GM19397 (cell line): Measurements from ENCODE around the gene INSM1.

Source experiments
- ATAC-seq: cut with Tn5 transposase; IDR thresholded peaks from one replicate; pipeline ENCODE4 v1.9.1; 2021; ENCODE audit warnings: mild to moderate bottlenecking, moderate library complexity; ENCODE audit not compliant: unreplicated experiment

The INSM1 gene

DNA sequence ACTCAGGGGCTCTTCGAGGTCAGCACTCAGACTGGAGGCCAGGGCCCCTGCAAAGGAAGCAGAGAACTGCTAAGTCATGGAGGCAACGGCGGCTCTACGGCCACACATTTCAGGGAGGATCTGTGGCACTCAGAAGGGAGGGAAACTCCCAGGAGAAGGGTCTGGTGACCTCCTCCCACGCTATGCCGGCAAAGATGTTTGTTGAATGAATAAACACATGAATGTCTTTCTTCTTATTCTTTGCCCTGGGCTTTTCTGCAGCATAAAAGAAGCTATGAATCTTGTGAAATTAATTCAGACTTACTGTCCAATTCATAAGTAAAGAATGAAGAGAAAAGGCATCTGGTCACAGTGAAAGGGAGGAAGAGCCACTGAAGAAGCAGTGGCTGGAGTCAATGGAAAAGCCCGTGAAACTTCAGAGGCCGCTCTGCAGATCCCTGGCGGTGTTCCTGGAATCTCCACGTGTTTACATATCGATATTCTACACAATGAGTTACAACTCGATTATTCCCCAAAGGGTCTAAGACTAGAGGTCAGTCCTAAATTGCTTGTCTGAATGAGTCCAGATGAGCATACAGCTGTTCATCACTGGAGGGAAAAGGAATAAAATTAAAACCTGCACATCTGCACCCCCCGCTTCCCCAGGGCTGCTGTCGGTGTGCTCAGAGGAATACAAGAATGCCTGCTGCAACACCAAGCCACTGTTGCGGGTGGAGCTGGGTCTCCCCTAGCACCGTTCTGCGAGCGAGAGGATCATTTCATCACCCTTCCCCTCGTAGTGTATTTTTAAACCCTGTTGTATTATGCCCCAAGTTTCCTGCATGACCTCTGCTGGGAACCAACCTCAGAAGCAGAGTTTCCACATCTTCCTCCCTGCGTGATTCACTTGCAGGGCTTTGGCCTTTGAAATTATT, 25.6 kb downstream of the INSM1 start:
- no peak for ATAC-seq

DNA sequence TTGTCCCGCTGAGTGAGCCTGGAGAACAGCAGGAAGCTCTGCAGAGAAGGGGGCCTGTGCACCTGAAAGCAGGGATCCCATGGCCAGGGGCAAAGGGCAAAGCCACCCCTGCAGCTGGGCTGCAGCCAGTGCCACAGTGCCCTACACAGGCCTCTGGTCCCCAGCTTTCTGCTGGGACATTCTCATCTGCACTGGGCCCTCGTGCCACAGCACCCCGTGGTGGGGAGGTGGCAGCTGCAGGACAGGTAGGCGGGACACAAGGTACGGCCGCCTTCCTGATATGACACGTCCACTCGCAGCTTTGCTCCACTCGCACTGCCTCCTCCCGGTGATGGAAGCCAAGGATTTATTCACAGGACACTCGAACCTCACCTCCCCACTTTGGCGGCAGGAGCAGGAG, 27.2 kb downstream of the INSM1 start:
- no peak for ATAC-seq

DNA sequence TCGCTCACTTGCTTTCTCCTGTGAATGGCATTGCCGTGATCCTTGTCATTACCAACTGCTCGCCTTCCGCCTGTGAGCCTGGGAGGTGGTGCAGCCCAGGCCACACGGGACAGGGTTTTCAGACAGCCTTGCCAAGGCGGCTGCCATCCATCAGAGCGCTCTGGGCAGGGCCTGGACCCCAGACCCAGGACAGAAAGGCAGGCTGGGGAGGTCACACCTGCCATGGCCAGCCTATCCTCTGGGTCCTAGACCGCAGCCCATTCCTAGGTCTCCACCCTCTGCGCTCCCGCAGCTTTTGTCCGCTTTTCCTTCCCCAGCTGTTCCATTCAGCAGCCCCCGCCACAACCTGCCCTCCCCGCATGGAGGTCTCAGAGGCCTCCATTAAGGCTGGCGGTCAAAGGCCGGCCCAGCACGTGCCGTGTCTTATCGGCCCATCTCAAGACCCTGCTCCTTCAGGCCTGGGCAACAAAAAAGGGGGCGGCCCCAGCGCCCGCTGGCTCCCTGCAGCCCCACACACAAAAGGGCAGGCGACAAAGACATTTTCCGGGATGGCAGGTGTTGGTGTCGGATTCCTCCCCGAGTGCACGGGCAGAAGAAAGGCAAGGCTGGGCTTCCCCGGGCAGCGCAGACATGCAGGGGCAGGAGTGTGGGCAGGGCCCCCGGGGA, 28.1 kb downstream of the INSM1 start:
- ATAC-seq, result no peak

DNA sequence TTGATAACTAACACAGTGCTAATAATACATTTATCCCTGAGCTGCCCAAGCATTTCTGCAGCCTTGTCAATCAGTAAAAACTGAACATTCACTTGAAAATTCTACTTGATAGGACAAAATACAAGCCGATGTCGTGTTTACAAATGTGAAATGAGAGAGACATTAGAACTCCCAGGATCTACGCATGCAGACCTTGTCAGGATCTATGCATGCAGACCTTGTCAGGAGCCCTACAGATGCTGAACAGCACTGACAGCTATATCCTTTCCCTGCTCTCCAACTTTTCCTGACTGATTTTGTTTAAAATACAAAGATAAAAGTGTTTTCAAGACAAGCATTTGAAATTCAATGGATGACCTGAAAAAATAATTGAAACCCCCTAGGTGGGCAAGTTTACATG, 28.9 kb downstream of the INSM1 start:
- ATAC-seq, result no peak

DNA sequence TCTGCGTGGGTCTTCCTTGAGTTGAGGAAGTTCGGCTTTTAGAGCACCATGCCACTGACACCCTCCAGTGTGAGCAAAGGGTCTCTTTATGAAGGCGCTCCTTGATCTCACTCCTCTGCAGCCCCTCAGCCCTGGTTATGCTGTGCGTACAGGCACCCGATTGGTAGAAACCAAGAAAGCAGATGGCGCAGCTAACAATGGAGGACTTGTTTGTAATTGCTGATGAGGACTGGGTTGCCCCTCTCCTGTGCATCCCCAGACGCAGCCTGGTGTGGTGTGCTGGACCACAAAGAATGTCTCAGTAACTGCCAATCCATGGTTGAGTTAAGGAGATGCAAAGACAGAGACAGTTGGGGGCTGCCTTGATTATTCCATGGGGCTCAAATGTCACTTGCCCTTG, 30.2 kb downstream of the INSM1 start:
- no peak for ATAC-seq

DNA sequence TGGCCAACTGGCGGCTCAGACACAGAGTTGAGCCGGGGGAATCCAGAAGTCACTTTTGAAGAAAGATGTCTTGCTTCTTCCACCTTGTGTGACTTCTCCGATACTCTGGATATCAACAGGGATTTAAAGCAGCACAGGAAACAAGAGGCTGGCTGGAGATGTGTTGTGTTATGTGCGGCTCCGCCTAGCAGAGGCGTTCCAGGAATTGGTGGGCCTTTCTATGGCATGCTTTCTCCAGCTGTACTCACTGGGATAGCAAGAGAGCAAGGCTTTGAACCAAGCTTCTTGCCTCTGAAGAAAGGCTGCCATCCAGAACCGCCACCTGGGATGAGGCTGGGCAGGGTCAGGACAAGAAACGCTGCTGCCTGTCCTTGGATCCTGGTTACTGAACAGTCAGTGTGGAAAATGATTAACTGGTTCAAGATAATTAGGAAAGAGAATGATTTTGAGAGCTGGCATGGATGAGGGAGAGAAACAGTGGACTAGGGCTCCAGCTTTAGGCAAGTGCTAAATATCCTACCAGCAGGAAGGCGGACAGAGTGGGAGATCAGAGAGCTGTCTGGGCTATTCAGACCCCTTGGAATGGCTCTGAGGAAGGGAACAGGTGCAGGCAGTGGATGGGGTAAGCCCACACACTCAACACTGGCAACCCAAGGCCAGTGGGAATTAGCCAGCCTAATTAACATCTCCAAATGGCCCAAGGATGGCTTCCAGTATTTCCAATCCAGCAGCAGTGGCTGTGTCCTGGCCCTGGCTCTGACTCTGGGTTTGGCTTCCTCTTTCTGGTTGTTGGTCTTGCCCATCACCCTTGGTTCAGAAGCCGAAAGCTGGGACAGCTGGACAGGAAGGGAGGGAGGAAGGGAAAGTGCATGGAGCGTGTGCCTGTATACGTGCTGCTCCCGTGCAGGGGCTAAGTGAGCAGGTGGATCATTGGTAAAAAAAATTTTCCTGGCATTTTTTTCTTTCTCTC, 31.9 kb downstream of the INSM1 start:
- ATAC-seq, result no peak

DNA sequence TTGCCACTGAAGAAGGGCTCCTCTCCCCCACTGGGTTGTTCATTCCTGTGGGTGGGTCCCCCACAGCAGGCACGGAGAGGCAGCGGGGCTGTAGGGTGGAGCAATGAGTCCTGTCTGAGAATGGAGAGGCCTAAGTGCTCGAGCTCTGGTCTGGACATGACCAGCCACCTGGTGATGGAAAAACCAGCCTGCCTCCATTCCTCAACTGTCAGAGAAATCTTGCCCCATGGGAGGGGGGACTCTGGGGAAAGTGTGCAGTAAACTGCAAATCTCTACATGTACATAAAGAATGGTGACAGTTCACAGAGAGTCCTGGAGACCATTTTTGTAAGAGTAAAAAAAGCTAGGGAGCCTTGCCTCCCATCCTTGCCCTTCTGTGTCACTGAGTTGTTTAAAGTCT, 34.1 kb downstream of the INSM1 start:
- ATAC-seq, result no peak

DNA sequence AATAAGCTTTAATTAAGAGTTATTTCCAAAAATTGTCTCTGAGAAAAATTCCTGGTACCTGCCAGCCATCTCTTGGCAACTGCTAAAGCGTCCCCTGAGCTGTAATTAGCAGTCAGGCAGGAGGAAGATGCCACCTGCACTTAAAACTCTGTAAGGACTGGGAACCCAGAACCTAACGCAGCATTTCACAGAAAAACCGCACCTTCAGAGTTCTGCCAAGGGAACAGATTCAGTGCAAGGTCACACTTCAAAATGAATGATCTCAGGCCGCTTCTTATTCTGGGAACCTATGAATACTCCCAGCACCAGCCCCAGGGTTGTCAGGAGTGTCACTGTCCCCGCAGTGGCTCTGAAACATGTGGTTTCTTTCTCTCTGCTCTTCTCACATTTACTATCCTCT, 36.7 kb downstream of the INSM1 start:
- no peak for ATAC-seq

DNA sequence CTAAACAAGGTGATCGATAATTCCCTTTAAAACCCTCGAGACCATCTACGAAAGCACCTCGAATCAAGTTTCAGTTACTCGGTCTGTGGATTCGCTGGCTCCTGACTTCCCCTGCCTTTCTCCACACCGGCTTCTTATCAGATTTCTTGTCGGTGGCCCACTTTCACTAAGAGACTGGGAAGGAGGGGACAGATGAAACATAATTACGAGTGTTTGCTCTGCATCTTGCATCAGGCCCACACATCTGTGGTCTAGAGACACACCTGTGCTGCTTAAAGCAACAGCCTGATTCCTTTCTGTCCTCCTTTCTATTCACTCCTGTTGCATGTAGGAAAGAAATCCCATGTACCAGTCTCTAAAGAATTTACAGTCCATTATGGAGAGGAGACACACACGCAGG, 37.7 kb downstream of the INSM1 start:
- ATAC-seq, result no peak

DNA sequence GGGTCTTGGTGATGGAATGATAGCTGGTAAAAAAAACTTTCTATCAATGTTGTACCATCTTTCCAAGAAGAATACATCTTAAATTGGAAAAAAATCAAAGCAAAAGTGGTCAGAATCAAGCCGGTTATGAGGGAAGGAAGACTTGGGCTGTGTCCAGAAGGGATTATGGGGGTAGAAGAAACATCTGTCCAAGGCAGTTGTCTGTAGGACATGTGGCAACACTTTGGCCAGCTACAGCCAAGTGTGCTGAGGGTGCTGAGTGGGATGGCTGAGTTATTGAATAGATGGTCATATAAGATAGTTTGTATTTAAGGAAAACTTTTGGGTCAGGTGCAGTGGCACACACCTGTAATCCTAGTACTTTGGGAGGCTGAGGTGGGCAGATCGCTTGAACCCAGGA, 38.4 kb downstream of the INSM1 start:
- ATAC-seq, result no peak

DNA sequence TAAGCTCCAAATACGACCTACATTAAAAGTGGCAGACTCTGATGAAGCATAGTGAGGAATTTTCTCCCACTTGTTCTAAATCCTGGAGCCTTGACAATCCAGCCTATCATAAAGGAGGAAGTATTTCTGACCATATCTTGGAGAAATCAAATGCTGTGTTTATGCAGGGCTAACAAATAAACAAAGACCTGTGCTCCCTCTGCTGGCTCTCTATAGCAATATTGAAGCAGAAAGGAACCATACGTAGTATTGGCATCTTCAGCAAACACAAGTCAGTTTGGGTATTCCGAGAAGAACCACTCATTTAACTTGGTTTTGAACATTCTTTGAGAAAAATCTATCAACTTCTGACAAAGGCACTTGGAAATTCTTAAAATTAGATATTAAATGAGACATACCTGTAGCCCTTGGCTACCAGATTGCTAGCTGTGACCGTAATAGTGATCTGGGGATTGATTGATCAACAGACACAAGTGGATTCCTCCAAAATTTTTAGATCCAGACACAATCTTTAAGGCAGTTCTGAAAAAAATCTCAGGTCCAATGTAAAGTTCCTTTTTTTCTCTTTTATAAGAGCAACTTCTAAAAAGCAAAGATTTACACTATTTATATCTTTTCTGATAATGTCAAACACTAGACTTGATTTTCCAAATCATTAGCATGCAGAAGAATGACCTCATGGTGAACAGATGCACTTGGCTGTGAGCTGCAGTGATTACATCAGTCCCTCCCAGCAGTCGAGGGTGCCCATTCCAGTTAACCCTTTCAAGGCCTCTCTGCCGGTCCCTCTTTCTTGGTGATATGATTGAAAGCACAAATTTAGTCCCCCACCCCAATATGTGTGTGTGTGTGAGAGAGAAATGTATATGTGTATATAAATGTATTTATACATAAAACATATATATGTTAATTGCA, 40.2 kb downstream of the INSM1 start:
- ATAC-seq, result no peak

DNA sequence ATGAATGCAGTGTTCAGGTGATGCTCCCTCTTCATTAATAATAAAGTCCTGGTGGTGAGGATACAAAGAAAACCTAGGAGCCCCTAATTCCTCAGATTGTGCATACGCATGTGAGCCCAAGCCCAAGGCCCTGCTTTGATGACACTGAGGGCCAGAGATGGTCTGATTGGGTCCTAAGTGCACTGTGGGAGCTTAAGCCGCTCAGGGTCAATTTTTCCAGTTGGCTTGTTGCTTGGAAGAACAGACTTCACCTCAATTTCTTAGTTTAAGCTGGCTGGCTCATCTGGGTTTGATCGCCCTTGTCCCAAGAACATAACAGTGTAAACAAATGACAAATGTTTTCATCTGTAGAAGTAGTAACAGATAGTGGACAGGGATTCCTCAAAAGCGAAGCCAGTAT, 41.4 kb downstream of the INSM1 start:
- no peak for ATAC-seq

DNA sequence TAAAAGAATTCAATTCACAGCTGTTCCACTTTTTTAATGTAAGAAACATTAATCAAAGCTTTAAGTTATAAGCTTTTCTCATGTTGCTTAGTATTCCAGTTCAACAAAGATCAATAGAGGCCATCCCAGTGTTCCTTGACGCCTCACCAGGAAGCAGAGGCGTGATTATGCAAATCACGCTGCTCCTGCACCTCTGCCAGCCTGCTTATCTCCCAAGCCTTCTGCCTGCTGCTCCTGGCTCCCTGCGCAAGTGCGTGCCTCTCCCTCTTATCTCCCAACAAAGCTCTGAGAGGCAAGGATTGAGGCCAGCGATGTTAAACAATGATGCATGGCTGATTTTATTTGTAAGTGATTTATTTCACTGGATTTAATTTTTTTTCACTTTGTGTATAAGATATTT, 42.8 kb downstream of the INSM1 start:
- ATAC-seq, result no peak

DNA sequence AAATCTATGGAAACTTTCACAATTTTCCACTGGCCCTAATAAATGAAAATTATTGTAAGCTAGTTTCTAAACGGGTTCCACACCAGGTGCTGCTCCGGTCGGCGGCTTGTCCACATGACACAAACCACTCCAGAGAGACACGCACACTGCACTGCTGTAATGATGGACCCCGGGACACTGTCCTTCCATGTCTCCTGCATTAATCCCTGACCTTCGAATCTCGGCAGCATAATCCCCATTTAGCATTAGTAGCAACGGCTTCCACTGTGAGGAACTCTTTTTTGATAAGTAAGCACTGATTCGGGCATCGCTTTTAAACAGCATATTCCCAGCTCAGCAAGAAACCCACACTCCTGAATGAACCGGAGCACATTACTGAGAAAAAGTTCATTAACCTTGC, 43.5 kb downstream of the INSM1 start:
- no peak for ATAC-seq

DNA sequence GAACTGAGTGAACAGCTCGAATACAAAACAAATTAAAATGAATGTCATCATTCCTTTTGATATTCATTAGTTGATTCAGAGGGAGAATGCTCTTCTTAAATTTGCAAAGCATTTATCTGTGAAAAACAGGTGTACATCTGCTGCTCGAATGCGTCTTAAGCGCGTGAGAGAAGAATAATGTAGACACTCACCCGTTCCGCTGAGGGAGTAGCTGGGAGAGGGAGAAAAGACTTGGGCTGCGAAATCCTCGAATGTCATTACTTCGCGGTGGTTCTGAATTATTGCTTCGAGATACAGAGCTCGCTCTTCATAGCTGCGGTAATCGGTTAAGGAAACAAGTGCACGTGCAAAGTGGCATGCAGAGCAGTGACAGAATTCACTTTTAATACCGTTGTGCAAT, 43.9 kb downstream of the INSM1 start:
- no peak for ATAC-seq

DNA sequence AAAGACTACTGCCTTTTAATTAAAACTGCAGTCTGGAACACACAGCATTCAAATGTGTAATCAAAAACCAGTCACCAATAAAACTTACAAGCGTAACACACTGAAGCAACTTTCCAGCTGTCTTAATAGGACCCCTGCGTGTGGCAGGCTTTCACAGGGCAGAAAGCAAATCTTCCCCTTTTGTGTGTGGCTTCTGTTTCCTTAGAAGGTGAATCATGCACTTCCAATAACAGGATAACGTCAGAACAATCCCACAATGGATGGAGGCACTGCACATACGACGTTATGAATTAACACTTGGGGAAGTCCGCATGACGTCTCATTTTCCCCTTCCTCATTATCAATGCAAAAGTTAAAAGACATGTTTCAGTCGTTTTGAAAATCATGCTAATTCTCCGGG, 44.8 kb downstream of the INSM1 start:
- ATAC-seq, result no peak

DNA sequence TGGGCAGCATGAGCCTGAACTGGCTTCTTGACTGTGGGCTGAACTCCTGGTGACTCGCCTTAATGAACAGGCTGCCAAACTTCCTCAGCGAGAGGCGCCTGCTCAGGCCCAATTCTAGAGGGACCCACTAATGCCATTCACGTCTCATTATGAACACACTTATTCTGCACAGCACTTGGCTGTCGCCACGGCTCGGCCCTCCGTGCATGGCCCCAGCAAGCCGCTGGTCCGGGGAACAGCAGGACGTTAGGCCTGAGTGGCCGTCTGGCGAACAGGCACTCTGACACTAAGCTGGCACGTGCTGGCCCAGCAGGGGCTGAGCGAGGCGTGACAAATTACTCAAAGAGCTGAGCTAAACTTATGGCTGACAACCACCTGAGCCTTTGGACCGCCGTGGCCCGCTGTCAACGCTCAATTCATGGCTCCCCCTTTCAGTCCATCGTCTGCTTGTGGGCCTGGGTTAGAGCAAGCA, 45.9 kb downstream of the INSM1 start:
- no peak for ATAC-seq

DNA sequence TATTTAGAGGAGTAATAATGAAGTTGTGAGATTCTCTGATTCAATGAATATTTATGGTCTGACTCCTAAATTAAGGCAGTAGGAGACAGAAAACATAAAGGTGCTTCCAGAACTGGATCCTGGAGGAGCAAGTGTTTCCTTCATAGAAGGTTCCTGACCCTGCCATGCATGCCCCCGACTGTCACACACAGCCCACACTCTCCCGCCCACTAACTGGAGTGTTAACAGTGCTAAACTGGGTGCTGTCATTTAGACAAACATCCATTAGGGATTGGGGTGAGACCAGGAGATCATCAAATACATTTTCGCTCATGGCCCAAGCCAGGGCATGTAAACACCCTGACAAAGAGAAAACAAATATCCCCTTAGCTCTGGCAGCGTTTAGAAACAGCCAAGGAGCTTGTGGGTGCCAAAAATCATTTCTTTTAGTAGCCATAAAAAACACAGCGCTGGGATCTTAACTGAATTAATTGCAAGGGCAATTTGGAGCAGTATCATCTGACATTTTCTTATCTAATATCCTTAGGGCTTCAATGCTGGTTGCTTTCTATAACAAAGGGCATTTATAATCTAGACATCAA, 46.8 kb downstream of the INSM1 start:
- no peak for ATAC-seq

DNA sequence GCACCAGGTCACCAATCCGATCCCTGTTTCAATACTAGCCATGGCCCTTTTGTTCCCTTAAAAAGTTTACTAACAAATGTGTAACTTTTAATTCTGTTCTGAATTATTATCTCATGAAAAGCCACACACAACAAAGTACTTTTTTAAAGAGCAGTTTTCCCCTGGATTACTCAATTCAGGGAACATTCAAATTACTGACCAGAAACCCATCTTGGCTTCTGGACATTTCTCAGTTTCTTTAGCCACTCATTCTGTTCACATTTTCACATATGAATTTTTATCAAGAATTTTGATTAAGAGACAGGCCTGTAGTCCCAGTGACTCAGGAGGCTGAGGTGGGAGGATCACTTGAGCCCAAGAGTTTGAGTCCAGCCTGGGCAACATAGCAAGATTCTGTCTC, 47.4 kb downstream of the INSM1 start:
- no peak for ATAC-seq
